Neural cell (in vitro differentiated cells): Measurements from ENCODE around the gene NKAIN2. TPM values are rescaled to one million over a fixed set of nuclear protein-coding genes. Genes with fewer than 3 reads are reported as not detected.

ENCODE experiments used
- H2AFZ ChIP-seq: fragments of 200-600, 300-800 bp; sonication (generic), shearing (Covaris generic); 2 replicates; pipeline ENCODE4 v1.6.0; 2014; ENCODE audit warnings: low read depth, mild to moderate bottlenecking, antibody characterized with exemption, low read length, moderate library complexity
- H3F3A ChIP-seq: fragments of 200-600 bp; shearing (Covaris generic); 2 replicates; pipeline ENCODE4 v1.6.1; 2016; ENCODE audit warnings: mild to moderate bottlenecking, moderate library complexity, mixed read lengths, antibody characterized with exemption, low read length; ENCODE audit not compliant: insufficient read depth, poor library complexity, severe bottlenecking
- H3K27ac ChIP-seq: fragments of 200-600, 300-800 bp; sonication (generic), shearing (Covaris generic); 2 replicates; pipeline ENCODE4 v1.5.1; 2014; ENCODE audit warnings: mild to moderate bottlenecking, low read length, moderate library complexity
- H3K27me3 ChIP-seq: fragments of 300-800, 200-600 bp; sonication (generic), shearing (Covaris generic); 2 replicates; pipeline ENCODE4 v1.6.0; 2014; ENCODE audit warnings: mild to moderate bottlenecking, low read depth, low read length, moderate library complexity; ENCODE audit not compliant: insufficient read depth
- H3K36me3 ChIP-seq: fragments of 300-800, 200-600 bp; sonication (generic), shearing (Covaris generic); 2 replicates; pipeline ENCODE4 v1.5.1; 2014; ENCODE audit warnings: mild to moderate bottlenecking, antibody characterized with exemption, low read length, moderate library complexity; ENCODE audit not compliant: insufficient read depth
- H3K4me2 ChIP-seq: fragments of 300-800, 200-600 bp; sonication (generic), shearing (Covaris generic); 2 replicates; pipeline ENCODE4 v1.6.0; 2014; ENCODE audit warnings: mild to moderate bottlenecking, low read length
- H3K4me3 ChIP-seq: fragments of 300-800, 200-600 bp; sonication (generic), shearing (Covaris generic); 2 replicates; pipeline ENCODE4 v1.5.1; 2014; ENCODE audit warnings: mild to moderate bottlenecking, low read length, moderate library complexity
- H3K79me2 ChIP-seq: fragments of 200-600 bp; shearing (Covaris generic); replicated peaks from 2 replicates; pipeline ENCODE4 v1.6.0; 2014; ENCODE audit warnings: mild to moderate bottlenecking, low read length, moderate library complexity; ENCODE audit not compliant: insufficient read depth
- H3K9ac ChIP-seq: fragments of 300-800, 200-600 bp; sonication (generic), shearing (Covaris generic); 2 replicates; pipeline ENCODE4 v1.6.1; 2016; ENCODE audit warnings: mild to moderate bottlenecking, low read length, mixed read lengths
- H3K9me2 ChIP-seq: fragments of 200-600 bp; shearing (Covaris generic); 2 replicates; pipeline ENCODE4 v1.6.1; 2016; ENCODE audit warnings: mild to moderate bottlenecking, low read length, mixed read lengths; ENCODE audit not compliant: insufficient read depth
- H3K9me3 ChIP-seq: fragments of 200-600, 300-800 bp; sonication (generic), shearing (Covaris generic); 2 replicates; pipeline ENCODE4 v1.6.1; 2016; ENCODE audit warnings: mild to moderate bottlenecking, mixed run types, low read length, moderate library complexity, mixed read lengths
- H4K20me1 ChIP-seq: fragments of 200-600 bp; shearing (Covaris generic); 2 replicates; pipeline ENCODE4 v1.6.1; 2016; ENCODE audit warnings: mild to moderate bottlenecking, mixed run types; ENCODE audit not compliant: insufficient read depth
- EP300 ChIP-seq: fragments of 450-650 bp; conservative IDR thresholded peaks from 2 replicates; pipeline ENCODE4 v1.6.1; 2014; ENCODE audit warnings: antibody characterized with exemption, mild to moderate bottlenecking, moderate library complexity; ENCODE audit not compliant: poor library complexity, severe bottlenecking
- EZH2 ChIP-seq: fragments of 200-600, 300-800 bp; shearing (Covaris generic), sonication (generic); IDR thresholded peaks from 2 replicates; pipeline ENCODE4 v1.6.1; 2014; ENCODE audit warnings: antibody characterized with exemption, low read length, borderline replicate concordance, mild to moderate bottlenecking; ENCODE audit not compliant: insufficient read depth, poor library complexity, severe bottlenecking
- MXI1 ChIP-seq: fragments of 450-650 bp; conservative IDR thresholded peaks from 2 replicates; pipeline ENCODE4 v1.6.1; 2014; ENCODE audit warnings: antibody characterized with exemption, mild to moderate bottlenecking; ENCODE audit not compliant: poor library complexity, severe bottlenecking
- POLR2AphosphoS5 ChIP-seq: IDR thresholded peaks from 2 replicates; pipeline ENCODE4 v1.6.1; 2012
- RAD21 ChIP-seq: fragments of 450-650 bp; conservative IDR thresholded peaks from 2 replicates; pipeline ENCODE4 v1.6.1; 2014; ENCODE audit warnings: antibody characterized with exemption, mild to moderate bottlenecking, moderate library complexity
- SMC3 ChIP-seq: fragments of 450-650 bp; conservative IDR thresholded peaks from 2 replicates; pipeline ENCODE4 v1.6.1; 2014; ENCODE audit warnings: antibody characterized with exemption, mild to moderate bottlenecking, moderate library complexity; ENCODE audit not compliant: poor library complexity
- TAF1 ChIP-seq: IDR thresholded peaks from 2 replicates; pipeline ENCODE4 v1.6.1; 2012; ENCODE audit warnings: low read depth
- polyA plus RNA-seq: library from polyadenylated mRNA; depleted of rRNA; stranded (reverse); fragments of >200 nt; gene quantifications from 2 replicates; pipeline ENCODE4 v1.2.3, GENCODE V29; 2014
- TF ChIP-seq, protein P1 (sequence below): IDR thresholded peaks from 2 replicates; pipeline ENCODE4 v1.6.1; 2012; ENCODE audit warnings: borderline replicate concordance
- TF ChIP-seq, protein P2 (sequence below): fragments of 450-650 bp; IDR thresholded peaks from 2 replicates; pipeline ENCODE4 v1.5.1; 2014; ENCODE audit warnings: antibody characterized with exemption, mild to moderate bottlenecking, moderate library complexity; ENCODE audit not compliant: poor library complexity, severe bottlenecking

Gene NKAIN2
- polyA plus RNA-seq, 1 donor from 2014 or later, result 23.2 TPM

DNA sequence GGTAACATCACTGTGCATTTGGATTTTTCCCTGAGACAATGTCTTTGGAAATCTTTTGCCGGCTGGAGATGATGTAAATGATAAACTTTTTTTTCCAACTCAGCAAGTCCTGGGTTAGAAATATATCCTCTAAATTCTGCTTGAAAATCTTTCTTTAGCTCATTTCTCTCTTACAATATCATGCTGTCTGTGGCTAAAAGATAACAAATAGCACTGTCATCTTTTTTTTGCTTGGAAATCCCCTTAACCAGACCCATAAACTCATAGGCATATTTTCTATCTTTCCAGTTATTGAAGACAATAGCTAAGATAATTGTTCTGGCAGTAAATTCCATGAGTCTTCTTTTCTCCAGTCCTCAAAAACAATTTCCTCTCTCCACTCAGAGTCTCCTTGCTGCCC is 481.5 kb downstream of the NKAIN2 start:
- Histone ChIP-seq H3K36me3 (no peaks in the 10 kb centered on the region), H3K27ac (no peak overlapping the region), H3K9me3 (no peaks in the 10 kb centered on the region), H3F3A (no peaks in the 10 kb centered on the region), H3K27me3 (no peaks in the 10 kb centered on the region), H3K4me2 (no peak overlapping the region), H3K4me3 (no peak overlapping the region), H4K20me1 (no peaks in the 10 kb centered on the region), H3K9me2 (no peaks in the 10 kb centered on the region), H3K9ac (no peak overlapping the region), H3K79me2 (no peaks in the 10 kb centered on the region), H2AFZ (no peak overlapping the region)
- TF ChIP-seq, protein P1, sequence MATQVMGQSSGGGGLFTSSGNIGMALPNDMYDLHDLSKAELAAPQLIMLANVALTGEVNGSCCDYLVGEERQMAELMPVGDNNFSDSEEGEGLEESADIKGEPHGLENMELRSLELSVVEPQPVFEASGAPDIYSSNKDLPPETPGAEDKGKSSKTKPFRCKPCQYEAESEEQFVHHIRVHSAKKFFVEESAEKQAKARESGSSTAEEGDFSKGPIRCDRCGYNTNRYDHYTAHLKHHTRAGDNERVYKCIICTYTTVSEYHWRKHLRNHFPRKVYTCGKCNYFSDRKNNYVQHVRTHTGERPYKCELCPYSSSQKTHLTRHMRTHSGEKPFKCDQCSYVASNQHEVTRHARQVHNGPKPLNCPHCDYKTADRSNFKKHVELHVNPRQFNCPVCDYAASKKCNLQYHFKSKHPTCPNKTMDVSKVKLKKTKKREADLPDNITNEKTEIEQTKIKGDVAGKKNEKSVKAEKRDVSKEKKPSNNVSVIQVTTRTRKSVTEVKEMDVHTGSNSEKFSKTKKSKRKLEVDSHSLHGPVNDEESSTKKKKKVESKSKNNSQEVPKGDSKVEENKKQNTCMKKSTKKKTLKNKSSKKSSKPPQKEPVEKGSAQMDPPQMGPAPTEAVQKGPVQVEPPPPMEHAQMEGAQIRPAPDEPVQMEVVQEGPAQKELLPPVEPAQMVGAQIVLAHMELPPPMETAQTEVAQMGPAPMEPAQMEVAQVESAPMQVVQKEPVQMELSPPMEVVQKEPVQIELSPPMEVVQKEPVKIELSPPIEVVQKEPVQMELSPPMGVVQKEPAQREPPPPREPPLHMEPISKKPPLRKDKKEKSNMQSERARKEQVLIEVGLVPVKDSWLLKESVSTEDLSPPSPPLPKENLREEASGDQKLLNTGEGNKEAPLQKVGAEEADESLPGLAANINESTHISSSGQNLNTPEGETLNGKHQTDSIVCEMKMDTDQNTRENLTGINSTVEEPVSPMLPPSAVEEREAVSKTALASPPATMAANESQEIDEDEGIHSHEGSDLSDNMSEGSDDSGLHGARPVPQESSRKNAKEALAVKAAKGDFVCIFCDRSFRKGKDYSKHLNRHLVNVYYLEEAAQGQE, result no peak
- TF ChIP-seq MXI1, result no peak
- TF ChIP-seq, protein P2, sequence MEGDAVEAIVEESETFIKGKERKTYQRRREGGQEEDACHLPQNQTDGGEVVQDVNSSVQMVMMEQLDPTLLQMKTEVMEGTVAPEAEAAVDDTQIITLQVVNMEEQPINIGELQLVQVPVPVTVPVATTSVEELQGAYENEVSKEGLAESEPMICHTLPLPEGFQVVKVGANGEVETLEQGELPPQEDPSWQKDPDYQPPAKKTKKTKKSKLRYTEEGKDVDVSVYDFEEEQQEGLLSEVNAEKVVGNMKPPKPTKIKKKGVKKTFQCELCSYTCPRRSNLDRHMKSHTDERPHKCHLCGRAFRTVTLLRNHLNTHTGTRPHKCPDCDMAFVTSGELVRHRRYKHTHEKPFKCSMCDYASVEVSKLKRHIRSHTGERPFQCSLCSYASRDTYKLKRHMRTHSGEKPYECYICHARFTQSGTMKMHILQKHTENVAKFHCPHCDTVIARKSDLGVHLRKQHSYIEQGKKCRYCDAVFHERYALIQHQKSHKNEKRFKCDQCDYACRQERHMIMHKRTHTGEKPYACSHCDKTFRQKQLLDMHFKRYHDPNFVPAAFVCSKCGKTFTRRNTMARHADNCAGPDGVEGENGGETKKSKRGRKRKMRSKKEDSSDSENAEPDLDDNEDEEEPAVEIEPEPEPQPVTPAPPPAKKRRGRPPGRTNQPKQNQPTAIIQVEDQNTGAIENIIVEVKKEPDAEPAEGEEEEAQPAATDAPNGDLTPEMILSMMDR, result no peak
- TF ChIP-seq RAD21, result no peak
- TF ChIP-seq EZH2, result no peak
- no peak for TF ChIP-seq TAF1
- no peak for TF ChIP-seq POLR2AphosphoS5
- no peak for TF ChIP-seq EP300
- TF ChIP-seq SMC3, result no peak

DNA sequence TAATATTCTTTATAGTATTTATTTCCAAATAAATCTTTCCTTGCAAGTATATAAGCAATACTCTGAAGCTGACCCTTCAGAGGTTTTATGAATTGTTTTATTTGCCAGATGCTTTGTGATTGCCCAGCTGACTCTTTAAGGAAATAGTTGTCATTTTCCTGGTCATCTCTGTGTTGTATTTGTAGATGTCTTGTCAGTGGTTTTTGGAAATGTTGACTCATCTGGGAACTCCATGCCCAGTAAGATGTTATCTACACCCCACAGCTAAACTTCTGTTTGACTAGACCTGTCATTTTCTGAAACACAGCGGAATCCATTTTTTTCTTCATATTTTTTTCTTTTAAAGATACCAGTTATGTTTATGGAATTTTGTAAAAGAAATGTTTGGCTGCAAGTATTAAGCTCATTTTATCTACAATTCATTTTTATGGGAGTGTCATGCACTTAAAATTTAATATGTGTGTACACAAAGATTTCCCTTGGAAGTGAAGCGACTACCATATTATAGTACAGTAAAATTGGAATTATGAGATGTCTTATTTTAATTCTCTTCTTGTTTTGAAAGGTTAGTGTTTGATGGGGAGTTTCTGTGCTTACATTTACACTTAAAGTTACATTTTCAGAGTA is 491.0 kb downstream of the NKAIN2 start:
- no peaks in the 10 kb centered on the region for H3K36me3 ChIP-seq
- no peaks in the 10 kb centered on the region for H3K9me2 ChIP-seq
- no peak overlapping the region for H3K4me2 ChIP-seq
- no peak for TF ChIP-seq EP300
- TF ChIP-seq, protein P2, result no peak
- no peak for TF ChIP-seq SMC3
- TF ChIP-seq POLR2AphosphoS5, result no peak
- TF ChIP-seq, protein P1, result no peak
- TF ChIP-seq EZH2, result no peak
- TF ChIP-seq MXI1, result no peak
- no peak for TF ChIP-seq TAF1
- no peak for TF ChIP-seq RAD21
- no peak overlapping the region for H3K9ac ChIP-seq
- H3K9me3 ChIP-seq, result no peaks in the 10 kb centered on the region
- H3F3A ChIP-seq, result peaks cover 6% of the 10 kb centered on the region
- H2AFZ ChIP-seq, result no peak overlapping the region
- H3K79me2 ChIP-seq, result no peaks in the 10 kb centered on the region
- H4K20me1 ChIP-seq, result no peaks in the 10 kb centered on the region
- H3K27me3 ChIP-seq, result no peaks in the 10 kb centered on the region
- H3K27ac ChIP-seq, result no peak overlapping the region
- no peak overlapping the region for H3K4me3 ChIP-seq
